ENCODE measurements around the gene NPAS3. TPM values are rescaled to one million over a fixed set of nuclear protein-coding genes. Genes with fewer than 3 reads are reported as not detected.

Gene NPAS3
- total and polyA plus RNA-seq, 2 of the 8 experiments (the other 6 are each of a cell fraction or from before 2014, with no cell fraction given) = 0.11 to 0.60 TPM

DNA sequence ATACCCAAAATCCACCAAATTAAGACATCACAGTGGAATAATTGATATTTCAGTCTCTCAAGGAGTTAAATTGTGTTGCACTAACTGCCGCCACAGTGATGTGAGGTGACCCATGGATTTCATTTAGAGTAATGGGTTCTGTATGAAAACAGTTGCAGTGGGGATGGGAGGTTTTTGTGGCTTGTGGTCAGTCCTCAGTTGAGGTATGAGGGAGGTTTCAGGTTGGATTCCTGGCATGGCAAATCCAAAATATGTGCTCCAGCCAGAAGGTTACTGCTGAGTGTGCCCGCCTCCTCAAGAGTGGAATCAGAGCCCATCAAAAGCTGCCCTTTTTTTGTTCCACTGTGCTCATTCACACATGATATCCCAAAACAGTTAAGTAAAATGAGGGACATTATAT, 525.1 kb downstream of the NPAS3 start (continued):
- no peak for TF ChIP-seq SUZ12 (IDR thresholded peaks at IDR 0.05; ENCODE audit: low read length)

All from H1 (cell line).